Cardiac fibroblast (primary cell): ENCODE measurements around the gene SOX8.

Experiments
- DNase-seq, 2 donors: peaks; one replicate each; pipeline versions ENCODE4 v3.0.0 to v3.0.0-alpha.2; 2010; ENCODE audit warnings: low read depth in 2 of 2
- H3K4me3 ChIP-seq, 2 donors: replicated peaks in 1 of 2; 1 replicate in 1 of 2; 2 replicates in 1 of 2; pipeline ENCODE4 v1.5.1; 2011; ENCODE audit warnings: low read depth in 2 of 2, low read length in 2 of 2, mild to moderate bottlenecking in 2 of 2, moderate library complexity in 1 of 2
- TF ChIP-seq, protein P1 (sequence below): IDR thresholded peaks from one replicate; pipeline ENCODE4 v1.5.1; 2011; ENCODE audit warnings: low read depth, mild to moderate bottlenecking, low read length, inconsistent platforms

The SOX8 gene

DNA sequence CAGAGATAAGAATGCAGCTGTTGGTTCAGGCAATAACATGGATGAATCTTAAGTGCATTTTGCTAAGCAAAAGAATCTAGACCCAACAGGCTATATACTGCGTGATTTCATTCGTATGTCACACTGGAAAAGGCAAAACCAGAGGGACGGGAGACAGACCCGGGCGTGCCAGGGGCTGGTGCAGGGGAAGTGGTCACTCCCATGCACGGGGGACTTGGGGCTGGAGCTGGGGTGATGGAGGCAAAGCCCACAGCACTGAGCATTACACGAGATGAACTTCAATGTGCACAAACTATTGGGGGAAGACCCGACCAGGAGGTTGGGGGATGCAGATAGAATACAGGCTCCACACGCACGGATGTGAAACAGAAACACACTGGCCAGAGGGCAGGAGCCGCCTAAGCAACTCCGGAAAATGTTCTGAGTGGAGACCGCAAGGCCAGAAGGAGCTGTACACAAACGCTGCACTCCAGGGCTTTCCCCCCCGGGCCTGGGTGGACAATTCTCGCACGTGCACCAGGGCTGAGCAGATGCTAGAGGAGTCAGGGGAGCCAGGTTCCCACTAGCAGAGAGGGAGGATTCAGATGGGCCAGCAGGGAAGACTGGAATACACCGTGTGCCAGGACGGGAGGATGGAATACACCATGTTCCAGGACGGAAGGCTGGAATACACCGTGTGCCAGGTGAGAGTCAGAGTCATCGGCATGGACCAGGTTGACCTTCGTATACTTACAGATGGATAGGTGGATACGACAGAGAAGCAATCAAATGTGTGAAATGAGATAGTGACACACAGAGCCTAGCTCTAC is 22.1 kb upstream of the SOX8 start:
- H3K4me3 ChIP-seq, result no peak overlapping the region
- DNase-seq, result no peak
- TF ChIP-seq, protein P1, sequence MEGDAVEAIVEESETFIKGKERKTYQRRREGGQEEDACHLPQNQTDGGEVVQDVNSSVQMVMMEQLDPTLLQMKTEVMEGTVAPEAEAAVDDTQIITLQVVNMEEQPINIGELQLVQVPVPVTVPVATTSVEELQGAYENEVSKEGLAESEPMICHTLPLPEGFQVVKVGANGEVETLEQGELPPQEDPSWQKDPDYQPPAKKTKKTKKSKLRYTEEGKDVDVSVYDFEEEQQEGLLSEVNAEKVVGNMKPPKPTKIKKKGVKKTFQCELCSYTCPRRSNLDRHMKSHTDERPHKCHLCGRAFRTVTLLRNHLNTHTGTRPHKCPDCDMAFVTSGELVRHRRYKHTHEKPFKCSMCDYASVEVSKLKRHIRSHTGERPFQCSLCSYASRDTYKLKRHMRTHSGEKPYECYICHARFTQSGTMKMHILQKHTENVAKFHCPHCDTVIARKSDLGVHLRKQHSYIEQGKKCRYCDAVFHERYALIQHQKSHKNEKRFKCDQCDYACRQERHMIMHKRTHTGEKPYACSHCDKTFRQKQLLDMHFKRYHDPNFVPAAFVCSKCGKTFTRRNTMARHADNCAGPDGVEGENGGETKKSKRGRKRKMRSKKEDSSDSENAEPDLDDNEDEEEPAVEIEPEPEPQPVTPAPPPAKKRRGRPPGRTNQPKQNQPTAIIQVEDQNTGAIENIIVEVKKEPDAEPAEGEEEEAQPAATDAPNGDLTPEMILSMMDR, result no peak

DNA sequence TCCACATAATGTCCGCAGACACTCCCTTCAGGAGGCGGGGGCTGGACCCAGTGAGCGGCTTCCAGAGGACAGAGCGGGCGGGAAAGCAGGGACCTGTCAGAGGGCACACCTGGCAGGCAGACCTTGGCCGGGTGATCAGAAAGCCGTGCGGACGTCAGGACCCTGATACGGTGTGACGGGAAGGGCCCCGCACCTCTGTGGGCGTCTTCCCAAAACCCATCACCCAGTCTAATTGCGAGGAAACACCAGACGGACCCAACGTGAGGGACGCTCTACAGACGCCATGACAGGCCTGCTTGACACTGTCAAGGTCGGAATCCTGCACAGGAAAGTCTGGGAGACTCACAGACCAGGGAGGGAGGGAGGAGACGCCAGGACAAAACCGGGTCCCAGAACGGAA is 19.2 kb upstream of the SOX8 start:
- TF ChIP-seq, protein P1, result no peak
- no peak for DNase-seq
- H3K4me3 ChIP-seq, result no peak overlapping the region

DNA sequence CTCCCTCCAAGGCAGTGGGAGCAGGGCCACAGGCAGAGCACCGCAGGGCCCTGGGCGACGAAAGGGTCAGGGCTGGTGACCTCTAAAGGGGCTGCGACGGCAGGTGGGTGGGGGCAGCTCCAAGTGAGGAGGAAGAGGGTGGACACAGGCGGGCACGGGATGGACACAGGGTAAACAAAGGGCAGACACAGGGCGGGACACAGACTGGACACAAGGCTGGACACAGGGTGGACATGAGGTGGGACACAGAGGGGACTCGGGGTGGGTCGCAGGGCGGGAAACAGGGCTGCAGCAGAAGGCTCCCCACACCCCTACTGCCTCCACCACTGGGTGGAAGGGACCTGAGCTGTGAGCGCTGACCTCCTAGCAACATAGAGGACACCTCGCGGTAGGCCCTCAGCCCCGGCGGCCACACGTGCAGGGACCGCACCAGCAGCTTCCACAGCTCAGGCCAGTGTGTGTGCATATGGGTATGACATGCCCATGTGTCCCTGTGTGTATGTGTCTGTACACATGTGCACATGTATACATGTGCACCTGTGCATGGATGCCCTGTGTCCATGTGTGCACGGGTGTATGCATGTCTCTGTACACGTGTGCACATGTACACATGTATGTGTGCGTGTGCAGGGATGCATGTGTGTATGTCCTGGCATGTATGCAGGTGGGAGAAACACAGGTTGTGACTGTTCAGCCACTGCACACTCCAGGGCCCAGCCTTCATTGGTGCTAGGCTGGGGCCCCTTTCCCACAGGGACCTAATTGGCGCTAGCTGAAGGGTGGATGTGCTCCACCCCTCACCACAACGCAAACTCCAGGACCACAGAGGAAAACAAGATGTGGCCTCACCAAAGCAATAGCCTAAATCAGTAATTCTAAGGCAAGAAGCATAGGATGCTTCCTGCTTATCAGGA is 18.4 kb upstream of the SOX8 start:
- no peak for DNase-seq
- no peak overlapping the region for H3K4me3 ChIP-seq
- TF ChIP-seq, protein P1, result no peak

DNA sequence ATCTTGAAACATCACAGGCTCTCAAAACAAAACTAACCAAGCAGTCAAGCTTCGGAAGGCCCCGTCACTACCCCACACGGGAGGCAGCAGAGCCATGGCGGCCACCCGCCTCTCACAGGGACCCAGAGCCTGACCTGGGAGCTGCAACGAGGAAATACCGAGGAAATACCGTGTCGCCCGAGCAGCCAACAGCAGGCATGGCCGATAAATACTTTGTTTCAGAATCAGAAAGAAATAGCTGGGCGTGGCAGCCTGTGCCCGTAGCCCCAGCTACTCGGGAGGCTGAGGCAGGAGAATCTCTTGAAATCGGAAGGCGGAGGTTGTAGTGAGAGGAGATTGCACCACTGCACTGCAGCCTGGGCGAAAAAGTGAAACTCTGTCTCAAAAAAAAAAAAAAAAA is 17.7 kb upstream of the SOX8 start:
- no peak for DNase-seq
- TF ChIP-seq, protein P1, result no peak
- no peak overlapping the region for H3K4me3 ChIP-seq

DNA sequence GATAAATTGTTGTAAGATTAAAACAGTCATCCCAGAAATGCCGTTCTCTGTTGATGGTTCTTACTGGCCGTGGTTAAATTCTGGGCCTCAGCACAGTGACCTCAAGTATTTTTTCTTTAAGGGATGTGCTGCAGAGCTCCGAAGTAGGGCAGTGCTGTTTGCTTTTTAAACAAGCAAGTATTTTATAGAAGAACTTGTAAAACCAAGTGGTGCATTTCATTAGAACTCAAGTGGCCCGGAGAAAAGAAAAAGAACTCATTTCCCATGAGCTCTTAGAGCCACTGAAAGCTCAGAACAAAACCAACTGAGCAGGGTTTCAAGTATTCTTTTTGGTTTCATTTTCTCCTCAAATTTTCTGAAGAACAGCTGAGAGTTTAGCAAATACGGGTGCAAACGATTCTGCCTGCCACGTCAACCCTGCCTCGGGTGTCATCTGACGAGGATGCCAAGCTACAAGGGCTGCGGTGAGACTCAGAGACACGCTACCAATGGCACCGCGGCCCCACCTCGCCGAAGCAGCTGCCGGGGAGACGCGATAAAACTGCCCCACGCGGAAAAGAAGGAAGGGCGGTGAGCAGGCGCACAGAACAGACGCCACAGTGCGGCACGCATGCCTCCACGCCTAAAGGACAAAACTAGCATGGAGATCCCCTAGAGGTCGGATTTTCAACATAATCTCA is 17.1 kb upstream of the SOX8 start:
- H3K4me3 ChIP-seq, result no peak overlapping the region
- TF ChIP-seq, protein P1, result no peak
- no peak for DNase-seq

DNA sequence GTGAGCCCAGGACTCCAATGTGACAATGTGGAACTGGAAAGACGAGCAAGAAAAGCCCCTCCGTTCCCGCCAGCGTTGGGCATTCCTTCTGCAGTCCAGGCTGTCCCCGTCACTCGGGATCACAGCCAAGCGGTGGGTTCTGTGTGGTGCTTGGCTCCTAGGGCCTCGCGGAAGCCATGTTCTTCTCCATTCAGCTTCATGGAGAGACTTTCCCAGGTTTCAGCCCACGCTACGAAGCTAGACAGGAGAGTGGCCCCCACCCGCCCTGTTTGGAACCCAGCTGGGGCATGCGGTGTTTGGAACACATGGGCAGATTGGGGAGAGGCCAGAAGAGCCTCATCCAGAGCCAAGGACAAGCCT is 16.6 kb upstream of the SOX8 start:
- no peak overlapping the region for H3K4me3 ChIP-seq
- TF ChIP-seq, protein P1, result no peak
- no peak for DNase-seq
